Skin epidermis (tissue), 12 donors: Measurements from ENCODE around the gene RELT.

Experiments
- H3K27ac ChIP-seq, 21 experiments: fragments of 200-600 bp; sonication (generic) in 11 of 21; one replicate each; pipeline ENCODE4 v1.5.0; 2020; ENCODE audit warnings: mild to moderate bottlenecking in 3 of 21, inconsistent platforms in 2 of 21, moderate library complexity in 2 of 21
- H3K4me3 ChIP-seq, 7 experiments: fragments of 200-600 bp; sonication (generic) in 2 of 7; one replicate each; pipeline ENCODE4 v1.5.0; 2020; ENCODE audit warnings: inconsistent platforms in 2 of 7, mild to moderate bottlenecking in 2 of 7, moderate library complexity in 1 of 7

The RELT gene

GRCh38 chr11:73399159-73399590 lies 23.0 kb downstream of the RELT start:
- no peak overlapping the region for H3K4me3 ChIP-seq
- peak overlapping the region in 2 of 21 experiments; percentile 3 to 12 for H3K27ac ChIP-seq

GRCh38 chr11:73399636-73400035 lies 23.4 kb downstream of the RELT start:
- no peak overlapping the region for H3K4me3 ChIP-seq
- peak overlapping the region in 3 of 21 experiments; percentile 2 to 12 (median 3) for H3K27ac ChIP-seq

GRCh38 chr11:73400293-73400692 lies 24.1 kb downstream of the RELT start:
- H3K4me3 ChIP-seq = no peak overlapping the region
- peak overlapping the region in 1 of 21 experiments; percentile 16 for H3K27ac ChIP-seq

GRCh38 chr11:73401217-73401923 lies 25.2 kb downstream of the RELT start:
- no peak overlapping the region for H3K4me3 ChIP-seq
- no peak overlapping the region for H3K27ac ChIP-seq

- H3K27ac ChIP-seq = no peak overlapping the region
- no peak overlapping the region for H3K4me3 ChIP-seq
Observed at GRCh38 chr11:73401924-73402833, 26.0 kb downstream of the RELT start.

- Histone ChIP-seq H3K4me3 (no peak overlapping the region), H3K27ac (no peak overlapping the region)
Observed at GRCh38 chr11:73402834-73403185, 26.6 kb downstream of the RELT start.

GRCh38 chr11:73403541-73403940 lies 27.3 kb downstream of the RELT start:
- no peak overlapping the region for H3K27ac ChIP-seq
- no peak overlapping the region for H3K4me3 ChIP-seq

- Histone ChIP-seq H3K4me3 (no peak overlapping the region), H3K27ac (no peak overlapping the region)
Observed at GRCh38 chr11:73404048-73404447, 27.8 kb downstream of the RELT start.

GRCh38 chr11:73404506-73405145 lies 28.4 kb downstream of the RELT start:
- Histone ChIP-seq H3K27ac (no peak overlapping the region), H3K4me3 (no peak overlapping the region)

- H3K27ac ChIP-seq = peak overlapping the region in 1 of 21 experiments; percentile 20
- H3K4me3 ChIP-seq = no peak overlapping the region
Observed at GRCh38 chr11:73405146-73405510, 28.9 kb downstream of the RELT start.

- Histone ChIP-seq H3K4me3 (no peak overlapping the region), H3K27ac (no peak overlapping the region)
Observed at GRCh38 chr11:73406131-73406530, 29.9 kb downstream of the RELT start.

GRCh38 chr11:73406619-73407018 lies 30.4 kb downstream of the RELT start:
- Histone ChIP-seq H3K4me3 (no peak overlapping the region), H3K27ac (no peak overlapping the region)

GRCh38 chr11:73409431-73409830 lies 33.2 kb downstream of the RELT start:
- no peak overlapping the region for H3K27ac ChIP-seq

GRCh38 chr11:73410627-73411026 lies 34.4 kb downstream of the RELT start:
- Histone ChIP-seq H3K4me3 (no peak overlapping the region), H3K27ac (no peak overlapping the region)

More at GRCh38 chr11:73409431-73409830, 33.2 kb downstream of the RELT start:
- no peak overlapping the region for H3K4me3 ChIP-seq

- Histone ChIP-seq H3K27ac (no peak overlapping the region), H3K4me3 (no peak overlapping the region)
Observed at GRCh38 chr11:73411031-73411430, 34.8 kb downstream of the RELT start.

GRCh38 chr11:73412308-73412707 lies 36.1 kb downstream of the RELT start:
- Histone ChIP-seq H3K4me3 (no peak overlapping the region), H3K27ac (peak overlapping the region in 1 of 21 experiments; percentile 18)

- H3K4me3 ChIP-seq = no peak overlapping the region
- H3K27ac ChIP-seq = peak overlapping the region in 4 of 21 experiments; percentile 8 to 79 (median 66)
Observed at GRCh38 chr11:73413256-73413655, 37.1 kb downstream of the RELT start.

GRCh38 chr11:73414977-73415651 lies 38.9 kb downstream of the RELT start:
- Histone ChIP-seq H3K4me3 (no peak overlapping the region), H3K27ac (peak overlapping the region in 17 of 21 experiments; percentile 2 to 79 (median 49))

- H3K27ac ChIP-seq = peak overlapping the region in 15 of 21 experiments; percentile 2 to 79 (median 55)
- no peak overlapping the region for H3K4me3 ChIP-seq
Observed at GRCh38 chr11:73415854-73416615, 39.8 kb downstream of the RELT start.
